HEK293 (cell line): Measurements from ENCODE around the gene FUCA1.
A peak's percentile ranks its signal among the peaks of the same experiment; 100 is the strongest.

Experiments used
- CTCF ChIA-PET: fragments of 350-600 bp; formaldehyde crosslinking; extraction: SDS; loops from one replicate; lab custom pipeline; 2021; ENCODE audit warnings: antibody characterized with exemption; lab: Yijun Ruan, JAX
- POLR2A ChIA-PET: fragments of 300-600 bp; formaldehyde crosslinking; extraction: SDS; loops from one replicate; lab custom pipeline; 2020; ENCODE audit warnings: antibody characterized with exemption, inconsistent platforms; lab: Yijun Ruan, JAX
- H3K27ac ChIP-seq: fragments of 200-500 bp; sonication (Bioruptor generic); 2 replicates; pipeline ENCODE4 v1.5.1; 2014; ENCODE audit warnings: low read depth, low read length, control low read depth, inconsistent platforms; ENCODE audit errors: extremely low read depth
- H3K36me3 ChIP-seq, 2 experiments: fragments of 200-500 bp in 1 of 2; sonication (Bioruptor generic) in 1 of 2; 1 replicate in 1 of 2; 2 replicates in 1 of 2; pipeline ENCODE4 v1.5.1; 2014 to 2017; ENCODE audit warnings: inconsistent platforms in 2 of 2, low read length in 2 of 2; ENCODE audit not compliant: control insufficient read depth in 2 of 2, insufficient read depth in 1 of 2
- H3K4me1 ChIP-seq: fragments of 200-500 bp; sonication (Bioruptor generic); 2 replicates; pipeline ENCODE4 v1.5.1; 2014; ENCODE audit warnings: mild to moderate bottlenecking, low read length, inconsistent platforms; ENCODE audit not compliant: control insufficient read depth, insufficient read depth
- H3K4me3 ChIP-seq: 2 replicates; pipeline ENCODE4 v1.5.1; 2011; ENCODE audit warnings: low read depth, mild to moderate bottlenecking, control low read depth, low read length, moderate library complexity
- H3K9me3 ChIP-seq: fragments of 200-500 bp; sonication (Bioruptor generic); 2 replicates; pipeline ENCODE4 v1.5.1; 2014; ENCODE audit warnings: low read depth, low read length, inconsistent platforms; ENCODE audit not compliant: control insufficient read depth, insufficient read depth
- HOXC10 ChIP-seq: sonication (generic); formaldehyde crosslinking; IDR thresholded peaks from 2 replicates; pipeline ENCODE4 v1.8.1; 2023; ENCODE audit warnings: mild to moderate bottlenecking, missing genetic modification reagents
- KLF16 ChIP-seq: fragments of 450-650 bp; formaldehyde crosslinking; IDR thresholded peaks from 2 replicates; pipeline ENCODE4 v1.5.1; 2017; ENCODE audit warnings: missing biosample characterization, missing genetic modification characterization
- PRDM6 ChIP-seq: fragments of 450-650 bp; formaldehyde crosslinking; IDR thresholded peaks from 2 replicates; pipeline ENCODE4 v1.5.1; 2017; ENCODE audit warnings: missing biosample characterization, missing genetic modification characterization
- SALL2 ChIP-seq: fragments of 450-650 bp; formaldehyde crosslinking; IDR thresholded peaks from 2 replicates; pipeline ENCODE4 v1.5.0; 2017; ENCODE audit warnings: missing biosample characterization, mild to moderate bottlenecking, missing genetic modification characterization, borderline replicate concordance
- SETDB1 ChIP-seq: IDR thresholded peaks from one replicate; pipeline ENCODE4 v1.6.1; 2017; ENCODE audit warnings: mild to moderate bottlenecking, low read length, moderate library complexity, mixed read lengths; ENCODE audit not compliant: insufficient read length
- TCF7L2 ChIP-seq: IDR thresholded peaks from 2 replicates; pipeline ENCODE4 v1.6.1; 2011; ENCODE audit warnings: low read depth, mild to moderate bottlenecking, inconsistent platforms, low read length, moderate library complexity, borderline replicate concordance
- TRIM28 ChIP-seq: IDR thresholded peaks from 2 replicates; pipeline ENCODE4 v1.6.1; 2011; ENCODE audit warnings: low read length, control low read depth, borderline replicate concordance
- ZIC2 ChIP-seq: fragments of 450-650 bp; formaldehyde crosslinking; IDR thresholded peaks from 2 replicates; pipeline ENCODE4 v1.5.1; 2016; ENCODE audit warnings: missing biosample characterization, missing genetic modification characterization
- ZNF140 ChIP-seq: fragments of 450-650 bp; formaldehyde crosslinking; IDR thresholded peaks from 2 replicates; pipeline ENCODE4 v1.5.1; 2016; ENCODE audit warnings: missing biosample characterization, missing genetic modification characterization
- ZNF23 ChIP-seq: fragments of 450-650 bp; formaldehyde crosslinking; IDR thresholded peaks from 2 replicates; pipeline ENCODE4 v1.5.1; 2016; ENCODE audit warnings: missing biosample characterization, missing genetic modification characterization, borderline replicate concordance
- ZNF266 ChIP-seq: fragments of 450-650 bp; formaldehyde crosslinking; IDR thresholded peaks from 2 replicates; pipeline ENCODE4 v1.5.1; 2016; ENCODE audit warnings: missing biosample characterization, missing genetic modification characterization, low read depth
- ZNF510 ChIP-seq: fragments of 450-650 bp; formaldehyde crosslinking; IDR thresholded peaks from 2 replicates; pipeline ENCODE4 v1.5.1; 2018; ENCODE audit warnings: mild to moderate bottlenecking, missing genetic modification characterization, missing biosample characterization; ENCODE audit not compliant: insufficient replicate concordance
- ZNF544 ChIP-seq: fragments of 450-650 bp; formaldehyde crosslinking; IDR thresholded peaks from 2 replicates; pipeline ENCODE4 v1.5.0; 2017; ENCODE audit warnings: missing biosample characterization, missing genetic modification characterization
- ZNF555 ChIP-seq: fragments of 450-650 bp; formaldehyde crosslinking; conservative IDR thresholded peaks from 2 replicates; pipeline ENCODE4 v1.5.1; 2017; ENCODE audit warnings: missing biosample characterization, mild to moderate bottlenecking, missing genetic modification characterization, inconsistent platforms
- ZNF561 ChIP-seq: fragments of 450-650 bp; IDR thresholded peaks from 2 replicates; pipeline ENCODE4 v1.5.1; 2018; ENCODE audit warnings: missing biosample characterization, missing genetic modification characterization, borderline replicate concordance
- ZNF654 ChIP-seq: fragments of 450-650 bp; formaldehyde crosslinking; IDR thresholded peaks from 2 replicates; pipeline ENCODE4 v1.5.1; 2016; ENCODE audit warnings: low read depth, missing biosample characterization, missing genetic modification characterization
- ZNF791 ChIP-seq: fragments of 450-650 bp; formaldehyde crosslinking; IDR thresholded peaks from 2 replicates; pipeline ENCODE4 v1.5.1; 2016; ENCODE audit warnings: missing biosample characterization, missing genetic modification characterization
- ZSCAN16 ChIP-seq: fragments of 450-650 bp; formaldehyde crosslinking; IDR thresholded peaks from 2 replicates; pipeline ENCODE4 v1.5.1; 2016; ENCODE audit warnings: missing biosample characterization, missing genetic modification characterization
- TF ChIP-seq, protein P1 (sequence below): fragments of 450-650 bp; formaldehyde crosslinking; IDR thresholded peaks from 2 replicates; pipeline ENCODE4 v1.5.1; 2016; ENCODE audit warnings: missing biosample characterization, missing genetic modification characterization

FUCA1 gene

GRCh38 chr1:23864801-23865542, 3.1 kb downstream of the FUCA1 start:
- Histone ChIP-seq H3K4me3 (no peak overlapping the region), H3K27ac (no peak overlapping the region), H3K9me3 (no peaks in the 10 kb centered on the region), H3K4me1 (0 out of 2 replicates have a peak, but pooled peaks cover 6% of the 10 kb centered on the region), H3K36me3 (peaks cover 19 to 49% of the 10 kb centered on the region in 2 experiments; a peak in 2 of 3 replicates)
- TF ChIP-seq SETDB1 (no peak), ZNF561 (tag by site-specific recombination) (no peak), ZNF544 (tag by site-specific recombination) (no peak), ZSCAN16 (tag by site-specific recombination) (no peak), ZNF791 (no peak), PRDM6 (tag by site-specific recombination) (no peak), ZIC2 (tag by site-specific recombination) (no peak), ZNF23 (no peak), ZNF140 (no peak), TCF7L2 (no peak), ZNF266 (tag by site-specific recombination) (no peak), SALL2 (tag by site-specific recombination) (no peak)
- CTCF ChIA-PET = interaction anchor here (0.8 to 1.8 kb wide), 5 partner anchors 13 to 204 kb away, joined by 3 to 8 read pairs (median 4); no protein-coding TSS in a partner anchor
- POLR2A ChIA-PET = interaction anchor here (1.3 kb wide), 1 partner anchor 40 kb away, joined by 4 read pairs; the partner anchor contains the start of gene HMGCL

DNA sequence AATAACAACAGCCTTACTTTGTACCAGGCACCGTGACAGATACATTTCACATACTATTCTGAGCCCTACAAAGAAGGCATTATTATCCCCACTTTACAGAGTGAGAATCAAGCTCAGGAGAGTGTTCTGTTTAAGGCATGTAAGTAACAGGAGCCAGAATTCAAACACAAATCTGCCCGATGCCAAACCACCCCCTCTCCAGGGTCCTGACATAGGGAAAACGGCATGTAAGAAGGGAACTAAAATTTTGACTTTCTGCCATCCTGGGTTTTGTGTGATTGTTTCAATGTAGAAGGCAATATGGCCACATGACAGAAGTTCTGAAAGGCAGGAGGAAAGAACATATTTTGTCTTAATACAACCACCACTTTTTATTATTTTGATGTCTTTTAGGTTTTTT, 5.5 kb downstream of the FUCA1 start:
- H3K9me3 ChIP-seq = no peaks in the 10 kb centered on the region
- CTCF ChIA-PET = no interaction called here
- H3K27ac ChIP-seq = no peak overlapping the region
- peaks cover 32 to 73% of the 10 kb centered on the region in 2 experiments for H3K36me3 ChIP-seq
- H3K4me3 ChIP-seq = no peak overlapping the region
- H3K4me1 ChIP-seq = 0 out of 2 replicates have a peak, but pooled peaks cover 6% of the 10 kb centered on the region
- TF ChIP-seq ZNF555 = no peak
- TF ChIP-seq, protein P1, sequence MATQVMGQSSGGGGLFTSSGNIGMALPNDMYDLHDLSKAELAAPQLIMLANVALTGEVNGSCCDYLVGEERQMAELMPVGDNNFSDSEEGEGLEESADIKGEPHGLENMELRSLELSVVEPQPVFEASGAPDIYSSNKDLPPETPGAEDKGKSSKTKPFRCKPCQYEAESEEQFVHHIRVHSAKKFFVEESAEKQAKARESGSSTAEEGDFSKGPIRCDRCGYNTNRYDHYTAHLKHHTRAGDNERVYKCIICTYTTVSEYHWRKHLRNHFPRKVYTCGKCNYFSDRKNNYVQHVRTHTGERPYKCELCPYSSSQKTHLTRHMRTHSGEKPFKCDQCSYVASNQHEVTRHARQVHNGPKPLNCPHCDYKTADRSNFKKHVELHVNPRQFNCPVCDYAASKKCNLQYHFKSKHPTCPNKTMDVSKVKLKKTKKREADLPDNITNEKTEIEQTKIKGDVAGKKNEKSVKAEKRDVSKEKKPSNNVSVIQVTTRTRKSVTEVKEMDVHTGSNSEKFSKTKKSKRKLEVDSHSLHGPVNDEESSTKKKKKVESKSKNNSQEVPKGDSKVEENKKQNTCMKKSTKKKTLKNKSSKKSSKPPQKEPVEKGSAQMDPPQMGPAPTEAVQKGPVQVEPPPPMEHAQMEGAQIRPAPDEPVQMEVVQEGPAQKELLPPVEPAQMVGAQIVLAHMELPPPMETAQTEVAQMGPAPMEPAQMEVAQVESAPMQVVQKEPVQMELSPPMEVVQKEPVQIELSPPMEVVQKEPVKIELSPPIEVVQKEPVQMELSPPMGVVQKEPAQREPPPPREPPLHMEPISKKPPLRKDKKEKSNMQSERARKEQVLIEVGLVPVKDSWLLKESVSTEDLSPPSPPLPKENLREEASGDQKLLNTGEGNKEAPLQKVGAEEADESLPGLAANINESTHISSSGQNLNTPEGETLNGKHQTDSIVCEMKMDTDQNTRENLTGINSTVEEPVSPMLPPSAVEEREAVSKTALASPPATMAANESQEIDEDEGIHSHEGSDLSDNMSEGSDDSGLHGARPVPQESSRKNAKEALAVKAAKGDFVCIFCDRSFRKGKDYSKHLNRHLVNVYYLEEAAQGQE = peak; percentile 47; the same call in 1 of the 2 replicates
- POLR2A ChIA-PET = no interaction called here

- H3K4me1 ChIP-seq = no peaks in the 10 kb centered on the region
- H3K9me3 ChIP-seq = no peaks in the 10 kb centered on the region
- no peak overlapping the region for H3K4me3 ChIP-seq
- CTCF ChIA-PET = interaction anchor here (0.6 to 3.2 kb wide), 7 partner anchors 10 to 340 kb away, joined by 3 to 18 read pairs (median 4); no protein-coding TSS in a partner anchor
- H3K36me3 ChIP-seq = peaks cover 9 to 70% of the 10 kb centered on the region in 2 experiments
- POLR2A ChIA-PET = no interaction called here
- no peak overlapping the region for H3K27ac ChIP-seq
- TF ChIP-seq ZNF510 (tag by site-specific recombination) (no peak), ZNF654 (peak; percentile 27), HOXC10 (CRISPR knock-in tag) (no peak), TRIM28 (no peak), KLF16 (tag by site-specific recombination) (no peak)
- TF ChIP-seq, protein P1 = no peak
Observed at GRCh38 chr1:23854568-23854967, 13.5 kb downstream of the FUCA1 start.
